Ishikawa (cell line): Measurements from ENCODE around the gene LPP.

Experiments used
- CEBPB ChIP-seq: IDR thresholded peaks from 2 replicates; pipeline ENCODE4 v1.6.1; 2012
- CREB1 ChIP-seq: IDR thresholded peaks from 2 replicates; pipeline ENCODE4 v1.6.1; 2012; ENCODE audit warnings: low read depth
- EGR1 ChIP-seq: IDR thresholded peaks from 2 replicates; pipeline ENCODE4 v1.6.1; 2012
- EP300 ChIP-seq: IDR thresholded peaks from 2 replicates; pipeline ENCODE4 v1.6.1; 2012; ENCODE audit warnings: borderline replicate concordance
- FOXM1 ChIP-seq: IDR thresholded peaks from 2 replicates; pipeline ENCODE4 v1.6.1; 2012; ENCODE audit warnings: low read depth, borderline replicate concordance
- NFIC ChIP-seq: IDR thresholded peaks from 2 replicates; pipeline ENCODE4 v1.6.1; 2012
- RAD21 ChIP-seq: IDR thresholded peaks from 2 replicates; pipeline ENCODE4 v1.6.1; 2012; ENCODE audit warnings: low read depth
- TAF1 ChIP-seq: IDR thresholded peaks from 2 replicates; pipeline ENCODE4 v1.6.1; 2012; ENCODE audit warnings: low read depth, mild to moderate bottlenecking
- TCF12 ChIP-seq: IDR thresholded peaks from 2 replicates; pipeline ENCODE4 v1.6.1; 2012; ENCODE audit warnings: low read depth
- TEAD4 ChIP-seq: IDR thresholded peaks from 2 replicates; pipeline ENCODE4 v1.6.1; 2012
- YY1 ChIP-seq: IDR thresholded peaks from 2 replicates; pipeline ENCODE4 v1.6.1; 2012; ENCODE audit warnings: low read depth
- ZBTB7A ChIP-seq: IDR thresholded peaks from 2 replicates; pipeline ENCODE4 v1.6.1; 2012; ENCODE audit warnings: low read depth
- TF ChIP-seq, protein P1 (sequence below): IDR thresholded peaks from 2 replicates; pipeline ENCODE4 v1.6.1; 2012
- TF ChIP-seq, protein P2 (sequence below): IDR thresholded peaks from 2 replicates; pipeline ENCODE4 v1.6.1; 2012; ENCODE audit warnings: low read depth, mild to moderate bottlenecking
- TF ChIP-seq, protein P3 (sequence below): IDR thresholded peaks from 2 replicates; pipeline ENCODE4 v1.6.1; 2012

Gene LPP

DNA sequence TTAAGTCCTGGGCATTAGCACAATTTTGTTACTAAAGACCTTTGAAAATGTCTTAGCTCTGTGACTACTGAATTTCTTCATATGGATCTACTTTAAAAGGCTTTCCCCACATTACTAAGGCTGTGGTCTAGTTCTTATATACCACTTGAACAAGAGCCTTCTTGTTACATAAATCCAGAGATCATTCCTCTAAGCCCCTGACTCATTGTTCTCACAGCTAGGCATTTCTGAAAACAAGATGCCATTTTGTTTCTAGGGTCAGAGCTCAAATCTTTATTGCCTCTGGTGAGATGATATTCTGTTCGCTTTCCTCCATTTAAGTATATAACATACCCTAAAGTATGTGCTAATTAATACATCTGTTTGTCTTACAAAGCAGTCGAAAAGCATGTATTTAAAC, 29.8 kb upstream of the LPP start:
- TF ChIP-seq TCF12 (no peak), YY1 (no peak), TAF1 (no peak), RAD21 (no peak), CREB1 (no peak), ZBTB7A (no peak), EP300 (no peak), TEAD4 (no peak), CEBPB (no peak), NFIC (no peak), EGR1 (no peak), FOXM1 (no peak)
- TF ChIP-seq, protein P1, sequence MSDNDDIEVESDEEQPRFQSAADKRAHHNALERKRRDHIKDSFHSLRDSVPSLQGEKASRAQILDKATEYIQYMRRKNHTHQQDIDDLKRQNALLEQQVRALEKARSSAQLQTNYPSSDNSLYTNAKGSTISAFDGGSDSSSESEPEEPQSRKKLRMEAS: no peak
- TF ChIP-seq, protein P2, sequence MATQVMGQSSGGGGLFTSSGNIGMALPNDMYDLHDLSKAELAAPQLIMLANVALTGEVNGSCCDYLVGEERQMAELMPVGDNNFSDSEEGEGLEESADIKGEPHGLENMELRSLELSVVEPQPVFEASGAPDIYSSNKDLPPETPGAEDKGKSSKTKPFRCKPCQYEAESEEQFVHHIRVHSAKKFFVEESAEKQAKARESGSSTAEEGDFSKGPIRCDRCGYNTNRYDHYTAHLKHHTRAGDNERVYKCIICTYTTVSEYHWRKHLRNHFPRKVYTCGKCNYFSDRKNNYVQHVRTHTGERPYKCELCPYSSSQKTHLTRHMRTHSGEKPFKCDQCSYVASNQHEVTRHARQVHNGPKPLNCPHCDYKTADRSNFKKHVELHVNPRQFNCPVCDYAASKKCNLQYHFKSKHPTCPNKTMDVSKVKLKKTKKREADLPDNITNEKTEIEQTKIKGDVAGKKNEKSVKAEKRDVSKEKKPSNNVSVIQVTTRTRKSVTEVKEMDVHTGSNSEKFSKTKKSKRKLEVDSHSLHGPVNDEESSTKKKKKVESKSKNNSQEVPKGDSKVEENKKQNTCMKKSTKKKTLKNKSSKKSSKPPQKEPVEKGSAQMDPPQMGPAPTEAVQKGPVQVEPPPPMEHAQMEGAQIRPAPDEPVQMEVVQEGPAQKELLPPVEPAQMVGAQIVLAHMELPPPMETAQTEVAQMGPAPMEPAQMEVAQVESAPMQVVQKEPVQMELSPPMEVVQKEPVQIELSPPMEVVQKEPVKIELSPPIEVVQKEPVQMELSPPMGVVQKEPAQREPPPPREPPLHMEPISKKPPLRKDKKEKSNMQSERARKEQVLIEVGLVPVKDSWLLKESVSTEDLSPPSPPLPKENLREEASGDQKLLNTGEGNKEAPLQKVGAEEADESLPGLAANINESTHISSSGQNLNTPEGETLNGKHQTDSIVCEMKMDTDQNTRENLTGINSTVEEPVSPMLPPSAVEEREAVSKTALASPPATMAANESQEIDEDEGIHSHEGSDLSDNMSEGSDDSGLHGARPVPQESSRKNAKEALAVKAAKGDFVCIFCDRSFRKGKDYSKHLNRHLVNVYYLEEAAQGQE: no peak
- TF ChIP-seq, protein P3, sequence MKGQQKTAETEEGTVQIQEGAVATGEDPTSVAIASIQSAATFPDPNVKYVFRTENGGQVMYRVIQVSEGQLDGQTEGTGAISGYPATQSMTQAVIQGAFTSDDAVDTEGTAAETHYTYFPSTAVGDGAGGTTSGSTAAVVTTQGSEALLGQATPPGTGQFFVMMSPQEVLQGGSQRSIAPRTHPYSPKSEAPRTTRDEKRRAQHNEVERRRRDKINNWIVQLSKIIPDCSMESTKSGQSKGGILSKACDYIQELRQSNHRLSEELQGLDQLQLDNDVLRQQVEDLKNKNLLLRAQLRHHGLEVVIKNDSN: no peak

DNA sequence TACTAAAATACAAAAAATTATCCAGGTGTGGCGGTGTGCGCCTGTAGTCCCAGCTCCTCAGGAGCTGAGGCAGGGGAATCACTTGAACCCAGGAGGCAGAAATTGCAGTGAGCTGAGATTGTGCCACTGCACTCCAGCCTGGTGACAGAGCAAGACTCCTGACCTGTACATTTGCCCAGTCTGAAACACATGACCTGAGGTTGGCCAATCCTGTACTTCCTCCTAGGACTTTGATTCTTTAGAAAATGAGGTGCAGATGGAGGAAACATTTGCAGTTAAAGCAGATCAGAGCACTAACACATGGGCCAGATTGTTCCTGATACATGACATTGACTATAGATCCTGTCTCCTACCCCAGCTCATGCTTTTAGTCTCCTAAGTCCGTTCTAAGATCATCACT, 28.9 kb upstream of the LPP start:
- no peak for TF ChIP-seq CEBPB
- no peak for TF ChIP-seq TAF1
- no peak for TF ChIP-seq ZBTB7A
- no peak for TF ChIP-seq CREB1
- TF ChIP-seq TCF12: no peak
- no peak for TF ChIP-seq RAD21
- TF ChIP-seq TEAD4: no peak
- TF ChIP-seq, protein P1: no peak
- TF ChIP-seq YY1: no peak
- no peak for TF ChIP-seq NFIC
- TF ChIP-seq, protein P2: no peak
- TF ChIP-seq, protein P3: no peak
- no peak for TF ChIP-seq EGR1
- TF ChIP-seq FOXM1: no peak
- no peak for TF ChIP-seq EP300

DNA sequence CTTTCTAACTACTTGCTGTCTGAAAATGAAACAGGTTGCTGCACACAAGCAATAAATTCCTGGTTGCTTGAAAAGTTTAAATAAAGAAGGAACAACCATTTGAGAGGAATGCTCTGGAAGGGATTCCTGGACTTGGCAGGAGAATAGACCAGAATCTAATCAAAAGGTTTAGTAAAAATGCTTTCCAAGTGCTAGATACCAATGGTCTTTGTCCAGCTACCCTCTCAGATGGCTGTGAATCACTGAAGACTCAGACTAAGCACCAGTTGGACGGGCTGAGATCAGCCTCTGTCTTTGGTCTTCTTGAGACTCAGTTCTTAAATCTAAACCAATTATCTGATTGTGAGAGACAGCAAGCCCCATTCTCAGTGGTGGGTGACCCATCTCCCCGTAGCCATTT, 27.7 kb upstream of the LPP start:
- no peak for TF ChIP-seq TCF12
- no peak for TF ChIP-seq CREB1
- no peak for TF ChIP-seq NFIC
- TF ChIP-seq YY1: no peak
- TF ChIP-seq EGR1: no peak
- TF ChIP-seq FOXM1: no peak
- TF ChIP-seq TEAD4: no peak
- TF ChIP-seq RAD21: no peak
- TF ChIP-seq, protein P2: no peak
- no peak for TF ChIP-seq TAF1
- TF ChIP-seq EP300: no peak
- TF ChIP-seq, protein P1: no peak
- no peak for TF ChIP-seq ZBTB7A
- no peak for TF ChIP-seq CEBPB

DNA sequence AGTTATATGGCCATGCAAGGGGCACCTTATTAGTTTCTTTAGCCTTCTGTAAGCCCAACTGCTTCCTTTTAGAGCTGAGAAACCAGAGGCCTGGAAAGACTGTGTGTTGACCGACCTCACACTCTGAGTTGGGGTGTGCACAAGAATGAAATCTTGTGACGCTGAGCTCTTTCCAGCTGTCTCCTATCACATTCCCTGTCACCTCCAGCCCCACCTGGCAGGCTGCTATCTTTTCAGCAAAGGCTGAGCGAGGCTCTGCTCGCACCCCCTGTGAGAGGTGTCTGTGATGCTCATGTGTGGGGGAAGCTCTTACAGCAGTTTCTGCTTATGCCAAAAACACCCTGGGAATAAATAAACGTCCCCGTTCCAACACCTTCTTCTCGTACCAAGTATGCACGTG, 27.0 kb upstream of the LPP start:
- TF ChIP-seq, protein P2: no peak
- TF ChIP-seq FOXM1: no peak
- no peak for TF ChIP-seq ZBTB7A
- TF ChIP-seq CEBPB: no peak
- TF ChIP-seq RAD21: no peak
- TF ChIP-seq TEAD4: no peak
- TF ChIP-seq EGR1: no peak
- TF ChIP-seq TAF1: no peak
- TF ChIP-seq NFIC: no peak
- TF ChIP-seq TCF12: no peak
- TF ChIP-seq, protein P1: no peak
- TF ChIP-seq EP300: no peak
- TF ChIP-seq YY1: no peak
